ENCODE measurements around the gene RAB12.

DNA sequence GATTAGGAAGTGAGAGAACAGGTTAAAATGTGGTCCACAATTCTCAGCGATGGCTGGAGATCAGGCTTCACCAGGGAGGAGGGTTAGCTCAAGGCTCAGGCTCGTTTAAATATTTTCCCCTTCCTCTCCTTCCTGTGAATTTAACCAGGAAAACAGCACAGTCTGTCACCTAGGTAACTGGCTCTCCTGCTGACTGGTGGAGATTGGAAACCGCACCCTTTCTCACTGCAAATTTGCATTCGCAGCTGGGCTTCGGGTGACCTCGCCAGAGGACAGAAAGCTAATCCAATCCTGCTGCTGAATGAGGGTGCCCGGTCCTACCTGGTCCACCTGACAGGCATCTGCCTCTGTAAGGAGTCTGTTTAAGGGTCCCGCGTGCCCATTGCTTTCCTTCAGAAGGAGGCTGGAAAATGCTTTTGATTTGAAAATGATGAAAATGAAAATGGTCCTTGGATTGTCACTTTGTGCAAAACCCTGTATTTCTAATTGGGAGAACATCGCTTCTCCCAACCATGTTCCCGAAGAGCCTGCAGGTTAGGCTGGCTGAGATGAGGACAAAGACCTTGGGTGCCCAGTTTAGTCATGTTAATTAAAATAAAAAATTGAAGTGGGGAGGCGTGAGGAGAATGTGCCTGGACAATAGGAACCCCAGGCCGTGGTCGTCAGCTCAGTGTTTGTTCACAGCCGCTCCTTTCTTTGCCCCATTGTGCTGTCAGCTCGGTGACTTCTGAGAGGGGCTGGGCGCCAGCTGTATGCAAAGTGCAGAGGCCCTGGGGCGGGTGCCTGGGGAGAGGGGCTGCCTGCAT is 52.7 kb downstream of the RAB12 start:
- TF ChIP-seq, protein P1, sequence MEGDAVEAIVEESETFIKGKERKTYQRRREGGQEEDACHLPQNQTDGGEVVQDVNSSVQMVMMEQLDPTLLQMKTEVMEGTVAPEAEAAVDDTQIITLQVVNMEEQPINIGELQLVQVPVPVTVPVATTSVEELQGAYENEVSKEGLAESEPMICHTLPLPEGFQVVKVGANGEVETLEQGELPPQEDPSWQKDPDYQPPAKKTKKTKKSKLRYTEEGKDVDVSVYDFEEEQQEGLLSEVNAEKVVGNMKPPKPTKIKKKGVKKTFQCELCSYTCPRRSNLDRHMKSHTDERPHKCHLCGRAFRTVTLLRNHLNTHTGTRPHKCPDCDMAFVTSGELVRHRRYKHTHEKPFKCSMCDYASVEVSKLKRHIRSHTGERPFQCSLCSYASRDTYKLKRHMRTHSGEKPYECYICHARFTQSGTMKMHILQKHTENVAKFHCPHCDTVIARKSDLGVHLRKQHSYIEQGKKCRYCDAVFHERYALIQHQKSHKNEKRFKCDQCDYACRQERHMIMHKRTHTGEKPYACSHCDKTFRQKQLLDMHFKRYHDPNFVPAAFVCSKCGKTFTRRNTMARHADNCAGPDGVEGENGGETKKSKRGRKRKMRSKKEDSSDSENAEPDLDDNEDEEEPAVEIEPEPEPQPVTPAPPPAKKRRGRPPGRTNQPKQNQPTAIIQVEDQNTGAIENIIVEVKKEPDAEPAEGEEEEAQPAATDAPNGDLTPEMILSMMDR (conservative IDR thresholded peaks at IDR 0.05; ENCODE audit: low read depth, low read length): no peak
- TF ChIP-seq EZH2 (IDR thresholded peaks at IDR 0.05; ENCODE audit: borderline replicate concordance, low read depth, low read length, poor library complexity, severe bottlenecking): no peak

All from A673 (cell line).